CD4-positive, alpha-beta T cell treated with Interferon gamma for 1 hour (primary cell): Measurements from ENCODE around the gene APOE.
A peak's percentile ranks its signal among the peaks of the same experiment; 100 is the strongest.
"Not testable (repeated sequence)": the region's sequence is repeated elsewhere in the genome, so short reads cannot be mapped to it uniquely, and the experiment has no call there.

Source experiments
- DNase-seq: peaks from one replicate; pipeline ENCODE4 v3.0.0-alpha.2; 2020

APOE gene

DNA sequence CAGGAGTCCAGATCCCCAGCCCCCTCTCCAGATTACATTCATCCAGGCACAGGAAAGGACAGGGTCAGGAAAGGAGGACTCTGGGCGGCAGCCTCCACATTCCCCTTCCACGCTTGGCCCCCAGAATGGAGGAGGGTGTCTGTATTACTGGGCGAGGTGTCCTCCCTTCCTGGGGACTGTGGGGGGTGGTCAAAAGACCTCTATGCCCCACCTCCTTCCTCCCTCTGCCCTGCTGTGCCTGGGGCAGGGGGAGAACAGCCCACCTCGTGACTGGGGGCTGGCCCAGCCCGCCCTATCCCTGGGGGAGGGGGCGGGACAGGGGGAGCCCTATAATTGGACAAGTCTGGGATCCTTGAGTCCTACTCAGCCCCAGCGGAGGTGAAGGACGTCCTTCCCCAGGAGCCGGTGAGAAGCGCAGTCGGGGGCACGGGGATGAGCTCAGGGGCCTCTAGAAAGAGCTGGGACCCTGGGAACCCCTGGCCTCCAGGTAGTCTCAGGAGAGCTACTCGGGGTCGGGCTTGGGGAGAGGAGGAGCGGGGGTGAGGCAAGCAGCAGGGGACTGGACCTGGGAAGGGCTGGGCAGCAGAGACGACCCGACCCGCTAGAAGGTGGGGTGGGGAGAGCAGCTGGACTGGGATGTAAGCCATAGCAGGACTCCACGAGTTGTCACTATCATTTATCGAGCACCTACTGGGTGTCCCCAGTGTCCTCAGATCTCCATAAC lies at the start of gene APOE:
Gene APOE (plus strand): TSS at position 360 of the 724 bp plus-strand sequence. CDS start 829 bp downstream, outside the sequence.
- DNase-seq, result no peak

GRCh38 chr19:44856421-44857083 lies 49.0 kb upstream of the APOE start:
- no peak for DNase-seq

- DNase-seq, result no peak
Measured at GRCh38 chr19:44857837-44858236, 47.8 kb upstream of the APOE start.

- not testable (repeated sequence) for DNase-seq
Measured at GRCh38 chr19:44861576-44861975, 44.0 kb upstream of the APOE start.

GRCh38 chr19:44863990-44864389 lies 41.6 kb upstream of the APOE start:
- no peak for DNase-seq

DNA sequence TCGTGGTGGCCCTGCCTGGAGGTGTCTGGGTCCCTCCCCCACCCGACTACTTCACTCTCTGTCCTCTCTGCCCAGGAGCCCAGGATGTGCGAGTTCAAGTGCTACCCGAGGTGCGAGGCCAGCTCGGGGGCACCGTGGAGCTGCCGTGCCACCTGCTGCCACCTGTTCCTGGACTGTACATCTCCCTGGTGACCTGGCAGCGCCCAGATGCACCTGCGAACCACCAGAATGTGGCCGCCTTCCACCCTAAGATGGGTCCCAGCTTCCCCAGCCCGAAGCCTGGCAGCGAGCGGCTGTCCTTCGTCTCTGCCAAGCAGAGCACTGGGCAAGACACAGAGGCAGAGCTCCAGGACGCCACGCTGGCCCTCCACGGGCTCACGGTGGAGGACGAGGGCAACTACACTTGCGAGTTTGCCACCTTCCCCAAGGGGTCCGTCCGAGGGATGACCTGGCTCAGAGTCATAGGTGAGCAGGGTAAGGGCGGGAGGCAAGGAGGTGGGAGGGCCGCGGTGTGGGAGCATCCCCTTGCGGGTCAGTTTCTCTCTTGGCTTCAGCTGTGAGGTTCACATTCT lies 40.3 kb upstream of the APOE start:
- DNase-seq, result no peak

DNA sequence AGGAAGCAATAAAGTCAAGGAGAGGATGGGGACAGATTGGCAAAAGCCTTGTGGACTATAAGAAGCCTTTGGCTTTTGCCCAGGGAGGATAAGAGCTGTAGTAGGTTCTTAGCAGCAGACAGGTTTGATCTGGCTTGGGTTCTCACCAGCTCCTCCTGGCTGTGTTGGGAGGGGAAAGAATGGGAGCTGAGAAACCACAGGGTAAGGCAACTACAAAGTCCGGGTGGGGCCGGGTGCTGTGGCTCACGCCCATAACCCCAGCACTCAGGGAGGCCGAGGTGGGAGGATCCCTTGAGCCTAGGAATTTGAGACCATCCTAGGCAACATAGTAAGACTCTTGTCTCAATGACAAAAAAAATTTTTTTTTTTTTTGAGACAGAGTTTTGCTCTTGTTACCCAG lies 38.9 kb upstream of the APOE start:
- no peak for DNase-seq

DNA sequence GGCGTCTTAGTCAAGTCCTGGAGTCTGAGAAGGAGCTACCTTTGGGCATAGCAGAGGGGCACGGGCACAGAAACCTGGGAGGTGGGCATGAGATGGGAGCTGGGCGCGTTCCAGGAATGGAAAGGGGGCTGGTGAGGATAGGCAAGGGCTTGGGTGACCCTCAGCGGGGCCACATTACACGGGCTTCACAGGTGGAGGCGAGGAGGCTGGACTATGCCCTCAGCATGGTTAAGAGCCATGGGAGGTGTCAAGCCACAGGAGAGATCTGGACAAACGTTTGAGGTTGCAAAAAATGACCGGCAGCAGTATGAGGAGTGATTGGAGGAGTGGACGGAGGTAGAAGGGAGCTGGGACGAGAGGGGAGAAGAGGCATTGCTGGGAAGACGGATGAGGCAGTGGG lies 38.0 kb upstream of the APOE start:
- DNase-seq, result no peak

DNA sequence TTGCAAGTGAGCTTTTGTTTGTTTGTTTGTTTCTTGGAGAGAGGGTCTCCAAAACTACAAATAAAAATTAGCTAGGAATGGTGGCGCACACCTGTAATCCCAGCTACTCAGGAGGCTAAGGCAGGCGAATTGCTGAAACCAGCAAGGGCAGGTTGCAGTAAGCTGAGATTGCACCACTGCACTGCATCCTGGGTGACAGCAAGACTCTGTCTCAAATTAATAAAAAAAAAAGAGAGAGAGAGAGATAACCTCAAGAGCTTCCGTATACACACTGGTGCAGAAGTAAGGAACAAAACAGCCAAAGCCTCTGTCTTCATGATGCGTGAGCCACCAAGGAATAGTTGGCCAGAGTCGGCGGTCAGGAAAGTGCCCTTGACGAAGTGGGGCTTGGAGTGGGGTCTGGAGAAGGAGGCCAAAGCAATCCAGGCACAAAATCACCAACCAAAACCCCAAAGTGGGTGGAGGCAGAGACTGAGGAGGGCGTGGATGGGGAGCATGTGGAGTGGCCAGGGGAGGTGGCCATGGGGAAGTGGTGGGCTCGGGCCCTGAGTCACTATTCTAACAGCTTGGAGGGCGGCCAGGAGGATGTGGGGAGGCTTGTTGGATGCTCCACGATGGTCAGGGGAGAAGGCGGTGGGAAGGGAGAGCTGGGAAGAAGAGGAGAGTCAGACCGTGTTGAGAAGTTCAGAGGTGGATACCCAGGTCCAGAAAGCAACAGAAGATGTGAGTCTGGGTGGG lies 35.7 kb upstream of the APOE start:
- DNase-seq, result peak; percentile 33

DNA sequence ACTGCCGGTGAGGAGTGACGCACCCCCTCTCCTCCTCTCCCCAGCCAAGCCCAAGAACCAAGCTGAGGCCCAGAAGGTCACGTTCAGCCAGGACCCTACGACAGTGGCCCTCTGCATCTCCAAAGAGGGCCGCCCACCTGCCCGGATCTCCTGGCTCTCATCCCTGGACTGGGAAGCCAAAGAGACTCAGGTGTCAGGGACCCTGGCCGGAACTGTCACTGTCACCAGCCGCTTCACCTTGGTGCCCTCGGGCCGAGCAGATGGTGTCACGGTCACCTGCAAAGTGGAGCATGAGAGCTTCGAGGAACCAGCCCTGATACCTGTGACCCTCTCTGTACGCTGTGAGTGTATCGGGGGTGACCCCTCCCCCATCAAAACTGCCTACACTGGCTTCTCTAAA lies 33.8 kb upstream of the APOE start:
- DNase-seq, result no peak

DNA sequence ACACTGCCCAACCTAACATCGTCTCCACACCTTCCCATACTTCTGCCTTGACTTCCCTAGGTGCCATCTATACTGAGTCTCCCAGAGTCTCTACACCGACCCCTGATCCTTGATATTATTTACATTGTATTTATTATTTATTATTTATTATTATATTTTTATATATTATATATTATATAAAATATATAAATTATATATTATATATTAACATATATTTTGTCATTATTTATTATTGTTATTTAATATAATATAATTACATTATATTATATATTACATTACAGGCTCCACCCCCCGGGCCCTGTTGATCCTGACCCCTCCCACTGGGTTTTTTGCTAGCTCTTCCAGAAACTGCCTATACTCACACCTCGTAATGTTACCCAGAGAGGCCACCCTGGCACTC lies 32.9 kb upstream of the APOE start:
- no peak for DNase-seq

- DNase-seq, result no peak
Measured at GRCh38 chr19:44874317-44874716, 31.3 kb upstream of the APOE start.

DNA sequence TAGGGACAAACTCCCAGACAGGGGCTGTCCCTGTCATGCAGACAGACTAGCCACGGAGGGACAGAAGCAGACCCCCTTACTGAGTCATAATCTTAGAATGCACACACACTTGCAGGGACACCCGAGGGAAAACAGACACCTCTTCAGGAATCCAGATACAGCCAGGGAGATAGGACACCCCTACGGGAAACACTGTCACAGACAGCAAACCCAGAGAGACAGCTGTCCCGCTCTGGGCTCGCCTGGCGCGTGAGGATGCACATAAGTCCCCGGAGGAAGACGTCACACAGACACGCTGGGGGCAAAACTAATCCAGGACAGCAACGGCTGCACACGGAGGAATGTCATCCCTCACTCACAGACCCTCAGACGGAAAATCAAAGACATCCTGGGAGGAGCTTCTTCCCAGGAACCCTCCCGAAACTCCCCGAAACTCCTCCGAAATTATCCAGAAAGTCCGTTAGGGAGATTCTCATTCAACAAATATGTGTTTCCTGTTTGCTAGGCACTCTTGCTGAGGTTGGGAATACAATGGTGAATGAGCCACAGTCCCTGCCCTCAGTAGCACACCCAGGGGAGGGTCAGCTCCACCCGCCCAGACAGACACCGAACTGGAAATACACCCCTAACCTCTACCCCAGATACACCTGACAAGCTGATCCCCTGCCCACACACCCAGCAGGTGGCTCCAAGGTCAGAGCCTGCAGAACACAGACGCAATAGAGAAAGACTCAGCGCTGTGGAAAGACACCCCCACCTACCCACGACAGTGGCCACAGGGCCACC lies 29.7 kb upstream of the APOE start:
- DNase-seq, result no peak

GRCh38 chr19:44876930-44877535 lies 28.6 kb upstream of the APOE start:
- no peak for DNase-seq

- no peak for DNase-seq
Measured at GRCh38 chr19:44878120-44878865, 27.3 kb upstream of the APOE start.

DNA sequence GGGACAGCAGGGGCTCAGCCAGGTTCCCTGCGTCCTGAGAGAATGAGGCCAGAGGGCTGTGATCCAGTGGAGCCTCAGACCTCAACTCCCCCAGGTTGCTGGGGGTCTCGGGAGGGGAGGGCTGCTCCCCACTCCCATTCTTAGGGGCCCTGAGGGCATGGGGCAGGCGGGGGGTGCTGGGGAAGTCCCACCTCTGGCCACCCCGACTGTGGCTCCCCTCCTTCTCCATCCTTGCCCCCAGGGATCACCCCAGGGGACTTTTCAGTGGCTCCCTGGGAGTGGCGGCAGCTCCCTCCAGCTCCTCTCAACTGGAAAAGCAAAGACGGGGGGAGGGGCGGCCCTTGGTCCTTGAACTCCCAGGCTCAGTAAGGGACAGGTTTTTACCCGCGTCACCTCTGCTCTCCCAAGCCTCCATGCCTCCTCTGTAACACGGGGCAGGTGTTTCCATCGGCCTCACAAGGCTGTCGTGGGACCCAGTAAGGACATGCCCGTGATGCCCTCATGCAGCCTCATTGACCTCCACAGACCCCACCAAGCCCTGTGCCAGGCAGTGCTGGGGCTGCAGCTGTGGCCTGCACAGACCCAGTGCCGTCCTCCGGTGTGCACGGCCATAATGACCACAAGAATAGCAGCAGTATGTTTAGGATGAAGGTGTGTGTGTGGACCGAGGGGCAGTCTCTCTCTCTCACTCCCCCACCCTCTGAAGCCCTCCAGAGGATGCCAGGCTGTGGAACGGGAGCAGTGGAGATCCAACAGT lies 26.1 kb upstream of the APOE start:
- no peak for DNase-seq

GRCh38 chr19:44882063-44882462 lies 23.5 kb upstream of the APOE start:
- DNase-seq, result no peak

GRCh38 chr19:44882619-44883397 lies 22.8 kb upstream of the APOE start:
- not testable (repeated sequence) for DNase-seq

DNA sequence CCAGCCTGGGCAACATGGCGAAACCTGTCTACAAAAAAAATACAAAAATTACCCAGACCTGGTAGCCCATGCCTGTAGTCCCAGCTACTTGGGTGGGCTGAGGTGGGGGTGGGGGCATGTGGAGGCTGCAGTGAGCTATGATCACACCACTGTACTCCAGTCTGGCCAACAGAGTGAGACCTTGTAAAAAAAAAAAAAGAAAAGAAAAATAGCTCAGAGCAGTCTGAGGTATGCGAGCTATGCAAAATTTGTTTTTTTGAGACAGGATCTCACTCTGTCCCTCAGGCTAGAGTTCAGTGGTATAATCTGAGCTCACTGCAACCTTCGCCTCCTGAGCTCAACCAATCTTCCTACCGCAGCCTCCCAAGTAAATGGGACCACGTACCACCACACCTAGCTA lies 21.7 kb upstream of the APOE start:
- DNase-seq, result no peak

GRCh38 chr19:44884566-44884965 lies 21.0 kb upstream of the APOE start:
- DNase-seq, result no peak
